DMS79 (cell line): ENCODE measurements around the gene ASPRV1.
"Not testable (repeated sequence)": the region's sequence is repeated elsewhere in the genome, so short reads cannot be mapped to it uniquely, and the experiment has no call there.

ENCODE experiments used
- DNase-seq: peaks from one replicate; lab custom pipeline; 2025; lab: John Stamatoyannopoulos, UW

Gene ASPRV1

GRCh38 chr2:69959425-69959824, 2.0 kb downstream of the ASPRV1 start:
- DNase-seq = no peak

GRCh38 chr2:69958480-69958879, 3.0 kb downstream of the ASPRV1 start:
- no peak for DNase-seq

- no peak for DNase-seq
These were observed 3.5 kb downstream of the ASPRV1 start for GRCh38 chr2:69957965-69958364.

GRCh38 chr2:69956475-69956979, 4.9 kb downstream of the ASPRV1 start:
- DNase-seq = no peak

GRCh38 chr2:69955029-69955428, 6.4 kb downstream of the ASPRV1 start:
- DNase-seq = no peak

GRCh38 chr2:69954084-69954483, 7.3 kb downstream of the ASPRV1 start:
- DNase-seq = no peak

- DNase-seq = no peak
These were observed 8.9 kb downstream of the ASPRV1 start for GRCh38 chr2:69952336-69953115.

GRCh38 chr2:69950671-69951070, 10.8 kb downstream of the ASPRV1 start:
- DNase-seq = not testable (repeated sequence)

GRCh38 chr2:69950241-69950640, 11.2 kb downstream of the ASPRV1 start:
- DNase-seq = no peak

- DNase-seq = no peak
These were observed 12.3 kb downstream of the ASPRV1 start for GRCh38 chr2:69948963-69949645.

GRCh38 chr2:69948032-69948962, 13.1 kb downstream of the ASPRV1 start:
- DNase-seq = no peak

- DNase-seq = no peak
These were observed 14.0 kb downstream of the ASPRV1 start for GRCh38 chr2:69947325-69947931.

GRCh38 chr2:69946351-69947324, 14.8 kb downstream of the ASPRV1 start:
- DNase-seq = no peak

GRCh38 chr2:69945941-69946340, 15.5 kb downstream of the ASPRV1 start:
- DNase-seq = no peak

GRCh38 chr2:69945441-69945840, 16.0 kb downstream of the ASPRV1 start:
- no peak for DNase-seq

- DNase-seq = no peak
These were observed 16.7 kb downstream of the ASPRV1 start for GRCh38 chr2:69944756-69945155.

- DNase-seq = no peak
These were observed 17.4 kb downstream of the ASPRV1 start for GRCh38 chr2:69943843-69944525.

- no peak for DNase-seq
These were observed 18.2 kb downstream of the ASPRV1 start for GRCh38 chr2:69943000-69943842.

GRCh38 chr2:69940691-69941090, 20.7 kb downstream of the ASPRV1 start:
- DNase-seq = no peak
